ENCODE results near the gene PDZRN4.

The PDZRN4 gene

DNA sequence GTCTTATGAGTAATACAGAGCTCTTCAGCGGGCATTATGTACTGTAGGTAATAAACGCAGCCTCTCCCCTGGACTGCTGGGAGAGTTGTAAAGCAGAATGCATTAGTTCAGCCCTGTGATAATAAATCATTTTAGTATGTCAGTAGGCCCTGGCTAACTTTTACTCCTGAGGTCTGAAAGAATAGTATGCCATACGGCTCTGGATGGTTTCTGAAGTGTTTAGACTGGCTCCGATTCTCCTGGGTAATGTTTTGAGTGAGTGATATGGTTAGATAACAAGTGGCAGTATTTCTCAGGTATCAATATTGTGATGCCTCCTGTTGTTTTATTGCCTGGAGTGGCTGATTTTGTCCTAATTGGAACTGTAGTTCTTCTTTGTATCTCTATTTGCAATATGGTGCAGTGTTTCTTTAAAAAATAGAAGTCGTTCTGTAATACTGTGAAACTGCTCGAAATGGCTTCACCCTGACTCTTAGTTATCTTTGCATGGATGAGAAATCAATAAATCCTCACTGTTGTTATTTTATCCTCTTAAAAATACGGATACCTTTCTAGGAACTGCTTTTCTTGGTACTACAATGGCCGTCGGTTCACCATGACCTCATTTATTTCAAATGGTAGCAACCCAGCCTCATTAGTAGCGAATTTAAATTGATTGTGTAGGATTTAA, 100.2 kb downstream of the PDZRN4 start:
- ATAC-seq = no peak
- no peak for TF ChIP-seq OSR1 (CRISPR knock-in tag; IDR thresholded peaks at IDR 0.05)
- no peak for TF ChIP-seq ZNF70 (CRISPR knock-in tag; IDR thresholded peaks at IDR 0.05)
- TF ChIP-seq RARB (CRISPR knock-in tag; IDR thresholded peaks at IDR 0.05) = no peak
- no peak for TF ChIP-seq ARNTL (CRISPR knock-in tag; IDR thresholded peaks at IDR 0.05; ENCODE audit: borderline replicate concordance, low read depth)
- TF ChIP-seq BACH2 (CRISPR knock-in tag; IDR thresholded peaks at IDR 0.05; ENCODE audit: borderline replicate concordance) = no peak
- no peak for TF ChIP-seq ZNF565 (CRISPR knock-in tag; conservative IDR thresholded peaks at IDR 0.05; ENCODE audit: low read depth)
- no peak for TF ChIP-seq TOX (CRISPR knock-in tag; IDR thresholded peaks at IDR 0.05; ENCODE audit: borderline replicate concordance)
- TF ChIP-seq, protein P1, sequence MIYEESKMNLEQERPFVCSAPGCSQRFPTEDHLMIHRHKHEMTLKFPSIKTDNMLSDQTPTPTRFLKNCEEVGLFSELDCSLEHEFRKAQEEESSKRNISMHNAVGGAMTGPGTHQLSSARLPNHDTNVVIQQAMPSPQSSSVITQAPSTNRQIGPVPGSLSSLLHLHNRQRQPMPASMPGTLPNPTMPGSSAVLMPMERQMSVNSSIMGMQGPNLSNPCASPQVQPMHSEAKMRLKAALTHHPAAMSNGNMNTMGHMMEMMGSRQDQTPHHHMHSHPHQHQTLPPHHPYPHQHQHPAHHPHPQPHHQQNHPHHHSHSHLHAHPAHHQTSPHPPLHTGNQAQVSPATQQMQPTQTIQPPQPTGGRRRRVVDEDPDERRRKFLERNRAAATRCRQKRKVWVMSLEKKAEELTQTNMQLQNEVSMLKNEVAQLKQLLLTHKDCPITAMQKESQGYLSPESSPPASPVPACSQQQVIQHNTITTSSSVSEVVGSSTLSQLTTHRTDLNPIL (CRISPR knock-in tag; IDR thresholded peaks at IDR 0.05; ENCODE audit: low read depth) = no peak
- no peak for TF ChIP-seq ZNF8 (CRISPR knock-in tag; IDR thresholded peaks at IDR 0.05)
- TF ChIP-seq, protein P2, sequence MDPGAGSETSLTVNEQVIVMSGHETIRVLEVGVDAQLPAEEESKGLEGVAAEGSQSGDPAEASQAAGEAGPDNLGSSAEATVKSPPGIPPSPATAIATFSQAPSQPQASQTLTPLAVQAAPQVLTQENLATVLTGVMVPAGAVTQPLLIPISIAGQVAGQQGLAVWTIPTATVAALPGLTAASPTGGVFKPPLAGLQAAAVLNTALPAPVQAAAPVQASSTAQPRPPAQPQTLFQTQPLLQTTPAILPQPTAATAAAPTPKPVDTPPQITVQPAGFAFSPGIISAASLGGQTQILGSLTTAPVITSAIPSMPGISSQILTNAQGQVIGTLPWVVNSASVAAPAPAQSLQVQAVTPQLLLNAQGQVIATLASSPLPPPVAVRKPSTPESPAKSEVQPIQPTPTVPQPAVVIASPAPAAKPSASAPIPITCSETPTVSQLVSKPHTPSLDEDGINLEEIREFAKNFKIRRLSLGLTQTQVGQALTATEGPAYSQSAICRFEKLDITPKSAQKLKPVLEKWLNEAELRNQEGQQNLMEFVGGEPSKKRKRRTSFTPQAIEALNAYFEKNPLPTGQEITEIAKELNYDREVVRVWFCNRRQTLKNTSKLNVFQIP (CRISPR knock-in tag; IDR thresholded peaks at IDR 0.05; ENCODE audit: borderline replicate concordance, low read depth) = no peak

DNA sequence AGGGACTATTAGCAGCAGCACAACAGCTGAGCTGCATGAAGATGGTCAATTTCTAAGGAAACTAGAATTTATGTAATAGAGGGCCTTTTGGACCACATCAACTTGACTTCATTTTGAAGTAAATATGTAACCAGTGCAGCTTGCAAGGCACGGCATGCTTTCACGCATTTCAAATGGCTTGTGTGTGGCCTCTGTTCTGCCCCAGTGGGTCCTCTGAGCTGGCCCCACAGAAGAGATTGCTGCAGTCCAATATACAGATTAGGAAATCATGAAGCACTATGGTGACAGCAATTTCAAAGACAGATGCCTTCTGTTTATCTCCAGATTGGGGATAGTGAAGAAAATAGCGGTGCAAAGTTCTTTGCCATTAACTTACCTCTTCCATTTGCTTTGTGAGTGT, 101.4 kb downstream of the PDZRN4 start:
- TF ChIP-seq PPARA (CRISPR knock-in tag; IDR thresholded peaks at IDR 0.05; ENCODE audit: borderline replicate concordance) = no peak
- no peak for ATAC-seq

DNA sequence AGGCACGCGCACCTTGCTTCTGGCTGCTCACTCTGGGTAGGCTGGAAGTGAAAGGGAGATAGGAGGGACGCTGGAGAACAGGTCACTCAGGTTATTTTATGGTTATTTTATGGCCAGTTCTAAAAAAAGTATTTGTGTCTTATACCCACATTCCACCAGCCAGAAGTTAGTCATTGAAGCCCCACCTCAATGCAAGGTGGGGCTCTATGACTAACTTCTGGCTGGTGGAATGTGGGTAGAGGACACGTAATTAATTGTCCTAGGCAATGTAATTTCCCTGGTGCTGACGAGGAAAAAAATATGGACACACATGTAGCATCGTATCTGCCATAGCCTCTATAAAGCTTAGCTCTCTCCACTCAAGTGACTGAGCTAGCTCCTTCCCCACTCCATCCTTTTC, 104.9 kb downstream of the PDZRN4 start:
- no peak for ATAC-seq
- TF ChIP-seq RARB (CRISPR knock-in tag; IDR thresholded peaks at IDR 0.05) (no peak), ZNF565 (CRISPR knock-in tag; conservative IDR thresholded peaks at IDR 0.05; ENCODE audit: low read depth) (no peak)

DNA sequence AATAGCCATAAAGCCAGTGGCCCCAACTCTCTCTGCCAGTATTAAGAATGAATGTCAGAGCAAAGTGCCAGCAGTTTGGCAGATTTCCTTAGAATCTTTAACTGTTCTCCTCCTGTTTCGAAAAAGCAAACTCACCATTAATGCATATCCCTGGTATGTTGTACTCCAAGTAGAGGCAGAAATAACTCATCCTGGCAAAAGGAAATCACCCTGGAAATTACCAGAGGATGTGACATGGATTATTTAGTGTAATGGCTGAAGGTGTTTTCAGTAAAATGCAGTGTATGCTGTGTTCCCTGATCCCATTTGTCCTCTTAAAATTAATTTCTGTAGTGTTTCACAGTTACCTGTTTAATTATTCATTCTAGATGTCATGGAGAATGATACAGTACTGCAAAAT, 105.3 kb downstream of the PDZRN4 start:
- TF ChIP-seq ZFP3 (CRISPR knock-in tag; IDR thresholded peaks at IDR 0.05) (no peak), PPARA (CRISPR knock-in tag; IDR thresholded peaks at IDR 0.05; ENCODE audit: borderline replicate concordance) (no peak), ZNF70 (CRISPR knock-in tag; IDR thresholded peaks at IDR 0.05) (no peak)
- TF ChIP-seq, protein P2 (CRISPR knock-in tag; IDR thresholded peaks at IDR 0.05; ENCODE audit: borderline replicate concordance, low read depth) = no peak
- no peak for ATAC-seq

DNA sequence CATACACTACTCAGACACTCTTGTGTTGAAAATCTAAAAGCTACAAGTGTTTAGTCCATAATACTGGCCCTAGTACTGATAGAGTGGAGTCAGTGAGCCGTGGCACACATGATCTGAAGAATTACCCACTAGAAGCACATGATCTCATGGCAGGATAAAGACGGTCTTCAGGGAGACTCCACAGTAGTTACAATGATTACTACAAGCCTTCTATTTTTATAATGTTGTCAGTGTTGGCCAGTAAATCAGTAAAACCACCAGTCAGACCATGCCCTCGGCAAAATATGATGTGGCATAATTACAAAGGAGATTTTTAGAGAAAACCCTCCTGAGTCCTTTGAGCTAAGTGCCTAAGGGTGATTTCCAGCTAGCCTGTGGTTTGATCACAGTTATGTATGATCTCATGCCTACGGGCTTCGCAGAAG, 114.9 kb downstream of the PDZRN4 start:
- no peak for ATAC-seq
- TF ChIP-seq ZNF70 (CRISPR knock-in tag; IDR thresholded peaks at IDR 0.05) (no peak), TOX (CRISPR knock-in tag; IDR thresholded peaks at IDR 0.05; ENCODE audit: borderline replicate concordance) (no peak), ZNF8 (CRISPR knock-in tag; IDR thresholded peaks at IDR 0.05) (no peak), CSDC2 (CRISPR knock-in tag; IDR thresholded peaks at IDR 0.05) (no peak), GLIS3 (CRISPR knock-in tag; IDR thresholded peaks at IDR 0.05) (no peak), TCF4 (CRISPR knock-in tag; IDR thresholded peaks at IDR 0.05; ENCODE audit: borderline replicate concordance) (no peak), ZC3H10 (CRISPR knock-in tag; IDR thresholded peaks at IDR 0.05) (no peak), ZNF565 (CRISPR knock-in tag; conservative IDR thresholded peaks at IDR 0.05; ENCODE audit: low read depth) (no peak), ESRRG (CRISPR knock-in tag; IDR thresholded peaks at IDR 0.05) (no peak), SNAI2 (CRISPR knock-in tag; IDR thresholded peaks at IDR 0.05) (no peak), OSR1 (CRISPR knock-in tag; IDR thresholded peaks at IDR 0.05) (no peak)
- TF ChIP-seq, protein P3, sequence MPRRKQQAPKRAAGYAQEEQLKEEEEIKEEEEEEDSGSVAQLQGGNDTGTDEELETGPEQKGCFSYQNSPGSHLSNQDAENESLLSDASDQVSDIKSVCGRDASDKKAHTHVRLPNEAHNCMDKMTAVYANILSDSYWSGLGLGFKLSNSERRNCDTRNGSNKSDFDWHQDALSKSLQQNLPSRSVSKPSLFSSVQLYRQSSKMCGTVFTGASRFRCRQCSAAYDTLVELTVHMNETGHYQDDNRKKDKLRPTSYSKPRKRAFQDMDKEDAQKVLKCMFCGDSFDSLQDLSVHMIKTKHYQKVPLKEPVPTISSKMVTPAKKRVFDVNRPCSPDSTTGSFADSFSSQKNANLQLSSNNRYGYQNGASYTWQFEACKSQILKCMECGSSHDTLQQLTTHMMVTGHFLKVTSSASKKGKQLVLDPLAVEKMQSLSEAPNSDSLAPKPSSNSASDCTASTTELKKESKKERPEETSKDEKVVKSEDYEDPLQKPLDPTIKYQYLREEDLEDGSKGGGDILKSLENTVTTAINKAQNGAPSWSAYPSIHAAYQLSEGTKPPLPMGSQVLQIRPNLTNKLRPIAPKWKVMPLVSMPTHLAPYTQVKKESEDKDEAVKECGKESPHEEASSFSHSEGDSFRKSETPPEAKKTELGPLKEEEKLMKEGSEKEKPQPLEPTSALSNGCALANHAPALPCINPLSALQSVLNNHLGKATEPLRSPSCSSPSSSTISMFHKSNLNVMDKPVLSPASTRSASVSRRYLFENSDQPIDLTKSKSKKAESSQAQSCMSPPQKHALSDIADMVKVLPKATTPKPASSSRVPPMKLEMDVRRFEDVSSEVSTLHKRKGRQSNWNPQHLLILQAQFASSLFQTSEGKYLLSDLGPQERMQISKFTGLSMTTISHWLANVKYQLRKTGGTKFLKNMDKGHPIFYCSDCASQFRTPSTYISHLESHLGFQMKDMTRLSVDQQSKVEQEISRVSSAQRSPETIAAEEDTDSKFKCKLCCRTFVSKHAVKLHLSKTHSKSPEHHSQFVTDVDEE (CRISPR knock-in tag; IDR thresholded peaks at IDR 0.05) = no peak
- TF ChIP-seq, protein P2 (CRISPR knock-in tag; IDR thresholded peaks at IDR 0.05; ENCODE audit: borderline replicate concordance, low read depth) = no peak
